SU-DHL-6 (cell line): ENCODE results near the gene LRTM2.

Experiments used
- H2AFZ ChIP-seq: fragments of 200-600 bp; sonication (generic); 2 replicates; pipeline ENCODE4 v1.6.1; 2014; ENCODE audit warnings: low read depth, mild to moderate bottlenecking, moderate library complexity, mixed read lengths, antibody characterized with exemption, low read length; ENCODE audit not compliant: severe bottlenecking
- H3F3A ChIP-seq: fragments of 200-600 bp; shearing (Covaris generic); 2 replicates; pipeline ENCODE4 v1.6.0; 2016; ENCODE audit warnings: antibody characterized with exemption, mild to moderate bottlenecking; ENCODE audit not compliant: insufficient read depth
- H3K27ac ChIP-seq: fragments of 200-600 bp; sonication (generic); 2 replicates; pipeline ENCODE4 v1.5.1; 2016; ENCODE audit warnings: low read depth, mild to moderate bottlenecking, low read length, moderate library complexity, mixed read lengths
- H3K27me3 ChIP-seq: fragments of 200-600 bp; sonication (generic), shearing (Covaris generic); 2 replicates; pipeline ENCODE4 v1.6.0; 2014; ENCODE audit warnings: mild to moderate bottlenecking, low read length
- H3K36me3 ChIP-seq: fragments of 200-600 bp; sonication (generic); 2 replicates; pipeline ENCODE4 v1.6.1; 2014; ENCODE audit warnings: mild to moderate bottlenecking, low read length, mixed read lengths
- H3K4me2 ChIP-seq: fragments of 300-600, 200-600 bp; shearing (Covaris generic), sonication (generic); 2 replicates; pipeline ENCODE4 v1.6.0; 2014; ENCODE audit warnings: low read length, low read depth, mild to moderate bottlenecking; ENCODE audit not compliant: poor library complexity, severe bottlenecking
- H3K4me3 ChIP-seq: fragments of 200-600 bp; sonication (generic); 2 replicates; pipeline ENCODE4 v1.5.1; 2014; ENCODE audit warnings: antibody characterized with exemption, low read length, mild to moderate bottlenecking, mixed read lengths; ENCODE audit not compliant: insufficient read depth, poor library complexity, severe bottlenecking
- H3K79me2 ChIP-seq: fragments of 200-600 bp; sonication (generic); 2 replicates; pipeline ENCODE4 v1.6.1; 2014; ENCODE audit warnings: mild to moderate bottlenecking, low read length, moderate library complexity; ENCODE audit not compliant: insufficient read depth
- H3K9ac ChIP-seq: fragments of 200-600 bp; sonication (generic); 2 replicates; pipeline ENCODE4 v1.7.0; 2014; ENCODE audit warnings: mild to moderate bottlenecking, low read length
- H3K9me2 ChIP-seq: fragments of 200-600 bp; sonication (generic); replicated peaks from 2 replicates; pipeline ENCODE4 v1.6.1; 2014; ENCODE audit warnings: low read length; ENCODE audit not compliant: insufficient read depth
- H3K9me3 ChIP-seq: fragments of 200-600 bp; sonication (generic); 2 replicates; pipeline ENCODE4 v1.6.1; 2014; ENCODE audit warnings: low read length, mixed read lengths; ENCODE audit not compliant: insufficient read depth
- H4K20me1 ChIP-seq: fragments of 200-600 bp; sonication (generic); 2 replicates; pipeline ENCODE4 v1.6.1; 2014; ENCODE audit warnings: low read depth, mild to moderate bottlenecking, antibody characterized with exemption, low read length, moderate library complexity, mixed read lengths
- CTCF ChIP-seq: fragments of 200-600 bp; sonication (generic); IDR thresholded peaks from one replicate; pipeline ENCODE4 v1.5.1; 2017; ENCODE audit warnings: antibody characterized with exemption, mild to moderate bottlenecking, low read length, moderate library complexity; ENCODE audit not compliant: insufficient read depth, poor library complexity, severe bottlenecking
- EZH2phosphoT487 ChIP-seq: fragments of 200-600 bp; sonication (generic), shearing (Covaris generic); conservative IDR thresholded peaks from 2 replicates; pipeline ENCODE4 v1.6.1; 2018; ENCODE audit warnings: mild to moderate bottlenecking, antibody characterized with exemption, low read length, moderate library complexity, mixed read lengths

Gene LRTM2

GRCh38 chr12:1870998-1871917 is 50.9 kb downstream of the LRTM2 start:
- H3K4me3 ChIP-seq: no peak overlapping the region
- no peaks in the 10 kb centered on the region for H4K20me1 ChIP-seq
- no peaks in the 10 kb centered on the region for H3K36me3 ChIP-seq
- no peak for TF ChIP-seq EZH2phosphoT487
- no peak for TF ChIP-seq CTCF
- H2AFZ ChIP-seq: no peak overlapping the region
- no peaks in the 10 kb centered on the region for H3K79me2 ChIP-seq
- H3F3A ChIP-seq: no peaks in the 10 kb centered on the region
- no peak overlapping the region for H3K9ac ChIP-seq
- no peak overlapping the region for H3K27ac ChIP-seq
- H3K27me3 ChIP-seq: no peaks in the 10 kb centered on the region
- H3K9me3 ChIP-seq: no peaks in the 10 kb centered on the region
- no peaks in the 10 kb centered on the region for H3K9me2 ChIP-seq
- no peak overlapping the region for H3K4me2 ChIP-seq

- H3K9me2 ChIP-seq: no peaks in the 10 kb centered on the region
- no peaks in the 10 kb centered on the region for H3K79me2 ChIP-seq
- no peaks in the 10 kb centered on the region for H4K20me1 ChIP-seq
- no peak overlapping the region for H3K4me3 ChIP-seq
- no peaks in the 10 kb centered on the region for H3F3A ChIP-seq
- H3K27me3 ChIP-seq: no peaks in the 10 kb centered on the region
- TF ChIP-seq CTCF: no peak
- TF ChIP-seq EZH2phosphoT487: no peak
- H3K9me3 ChIP-seq: no peaks in the 10 kb centered on the region
- no peak overlapping the region for H3K27ac ChIP-seq
- no peak overlapping the region for H3K9ac ChIP-seq
- H3K36me3 ChIP-seq: no peaks in the 10 kb centered on the region
- no peak overlapping the region for H2AFZ ChIP-seq
- H3K4me2 ChIP-seq: no peak overlapping the region
Measured at GRCh38 chr12:1872001-1872400, 51.6 kb downstream of the LRTM2 start.

- Histone ChIP-seq H3K9me3 (no peaks in the 10 kb centered on the region), H4K20me1 (no peaks in the 10 kb centered on the region), H3K4me3 (no peak overlapping the region), H3K36me3 (no peaks in the 10 kb centered on the region), H3K9me2 (no peaks in the 10 kb centered on the region), H3F3A (no peaks in the 10 kb centered on the region), H3K27ac (no peak overlapping the region), H2AFZ (no peak overlapping the region), H3K27me3 (no peaks in the 10 kb centered on the region), H3K4me2 (no peak overlapping the region), H3K9ac (no peak overlapping the region), H3K79me2 (no peaks in the 10 kb centered on the region)
- TF ChIP-seq EZH2phosphoT487 (no peak), CTCF (no peak)
Measured at GRCh38 chr12:1872448-1872847, 52.1 kb downstream of the LRTM2 start.
